WERI-Rb-1 (cell line): ENCODE results near the gene MAP3K12.

Source experiments
- DNase-seq: peaks from one replicate; pipeline ENCODE4 v3.0.0-alpha.2; 2020
- H3K27ac ChIP-seq: fragments of 250-450 bp; sonication (Bioruptor Pico); 2 replicates; pipeline ENCODE4 v1.5.1; 2020; ENCODE audit warnings: mild to moderate bottlenecking, moderate library complexity
- H3K27me3 ChIP-seq: fragments of 250-450 bp; sonication (Bioruptor Pico); 2 replicates; pipeline ENCODE4 v1.5.1; 2021; ENCODE audit warnings: mild to moderate bottlenecking, low read depth, moderate library complexity; ENCODE audit not compliant: insufficient read depth, severe bottlenecking
- H3K36me3 ChIP-seq: fragments of 250-450 bp; sonication (Bioruptor Pico); 2 replicates; pipeline ENCODE4 v1.5.1; 2020; ENCODE audit warnings: mild to moderate bottlenecking, moderate library complexity
- H3K4me3 ChIP-seq: 2 replicates; pipeline ENCODE4 v1.5.1; 2011; ENCODE audit warnings: low read depth, mild to moderate bottlenecking, control low read depth, low read length
- H3K9me3 ChIP-seq: fragments of 250-450 bp; sonication (Bioruptor Pico); 2 replicates; pipeline ENCODE4 v1.5.1; 2021; ENCODE audit warnings: mild to moderate bottlenecking, moderate library complexity; ENCODE audit not compliant: severe bottlenecking
- TF ChIP-seq, protein P1 (sequence below): IDR thresholded peaks from 2 replicates; pipeline ENCODE4 v1.5.1; 2011; ENCODE audit warnings: low read depth, mild to moderate bottlenecking, control low read depth, inconsistent platforms, low read length

Gene MAP3K12

DNA sequence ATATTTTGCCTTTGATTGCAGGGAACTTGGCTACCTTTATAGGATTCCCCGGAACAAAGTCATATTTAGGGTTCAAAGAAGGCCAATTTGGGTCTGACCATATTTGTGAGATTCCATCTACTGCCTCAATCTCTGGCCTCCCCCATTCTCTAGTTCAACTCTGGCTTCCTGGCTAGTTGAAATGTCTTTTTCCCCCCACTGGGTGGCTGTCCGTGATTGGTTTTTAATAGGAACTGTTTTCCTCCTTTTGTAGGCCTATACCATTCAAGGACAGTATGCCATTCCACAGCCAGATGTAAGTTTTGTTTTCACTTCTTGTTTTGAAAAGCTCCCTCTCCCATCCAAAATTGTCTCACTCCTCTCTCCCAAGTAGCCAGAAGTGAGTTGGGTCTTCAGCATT, 33.6 kb downstream of the MAP3K12 start:
- H3K4me3 ChIP-seq = no peak overlapping the region
- H3K27me3 ChIP-seq = no peaks in the 10 kb centered on the region
- H3K36me3 ChIP-seq = peaks cover 98% of the 10 kb centered on the region
- DNase-seq = no peak
- H3K27ac ChIP-seq = no peak overlapping the region
- TF ChIP-seq, protein P1, sequence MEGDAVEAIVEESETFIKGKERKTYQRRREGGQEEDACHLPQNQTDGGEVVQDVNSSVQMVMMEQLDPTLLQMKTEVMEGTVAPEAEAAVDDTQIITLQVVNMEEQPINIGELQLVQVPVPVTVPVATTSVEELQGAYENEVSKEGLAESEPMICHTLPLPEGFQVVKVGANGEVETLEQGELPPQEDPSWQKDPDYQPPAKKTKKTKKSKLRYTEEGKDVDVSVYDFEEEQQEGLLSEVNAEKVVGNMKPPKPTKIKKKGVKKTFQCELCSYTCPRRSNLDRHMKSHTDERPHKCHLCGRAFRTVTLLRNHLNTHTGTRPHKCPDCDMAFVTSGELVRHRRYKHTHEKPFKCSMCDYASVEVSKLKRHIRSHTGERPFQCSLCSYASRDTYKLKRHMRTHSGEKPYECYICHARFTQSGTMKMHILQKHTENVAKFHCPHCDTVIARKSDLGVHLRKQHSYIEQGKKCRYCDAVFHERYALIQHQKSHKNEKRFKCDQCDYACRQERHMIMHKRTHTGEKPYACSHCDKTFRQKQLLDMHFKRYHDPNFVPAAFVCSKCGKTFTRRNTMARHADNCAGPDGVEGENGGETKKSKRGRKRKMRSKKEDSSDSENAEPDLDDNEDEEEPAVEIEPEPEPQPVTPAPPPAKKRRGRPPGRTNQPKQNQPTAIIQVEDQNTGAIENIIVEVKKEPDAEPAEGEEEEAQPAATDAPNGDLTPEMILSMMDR = no peak
- H3K9me3 ChIP-seq = no peaks in the 10 kb centered on the region

DNA sequence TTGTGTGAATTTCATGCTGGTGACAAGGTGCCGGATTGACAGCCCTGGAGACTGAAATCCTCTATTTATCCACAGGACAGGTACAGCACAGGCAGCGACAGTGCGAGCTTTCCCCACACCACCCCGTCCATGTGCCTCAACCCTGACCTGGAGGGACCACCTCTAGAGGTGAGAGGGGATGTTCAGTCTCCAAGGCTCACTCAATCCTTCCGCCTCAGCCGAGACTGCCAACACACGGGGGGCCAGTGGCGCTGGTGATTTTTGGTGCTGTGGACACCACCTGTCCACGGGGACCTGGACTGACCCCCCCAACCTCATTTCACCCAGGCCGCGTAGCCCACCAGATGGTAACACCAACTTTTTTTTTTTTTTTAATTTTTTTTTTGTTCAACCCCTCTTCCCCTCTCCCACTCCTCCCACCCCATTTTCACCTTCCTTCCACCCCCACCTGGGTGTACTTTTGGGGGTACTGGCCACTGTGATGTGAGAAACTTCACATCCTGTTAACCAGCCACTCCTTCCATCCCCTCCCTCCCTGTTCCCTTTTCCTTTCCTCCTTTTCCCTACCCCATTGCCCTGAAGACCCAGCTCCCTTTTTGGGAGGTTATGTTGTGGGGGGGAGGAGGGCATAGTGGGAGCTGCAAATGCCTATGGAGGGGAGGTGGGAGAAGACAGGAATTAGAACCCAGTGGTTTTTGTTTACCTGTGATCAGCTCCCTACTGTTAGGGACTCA, 34.4 kb downstream of the MAP3K12 start:
- no peak overlapping the region for H3K27ac ChIP-seq
- DNase-seq = no peak
- H3K9me3 ChIP-seq = no peaks in the 10 kb centered on the region
- peaks cover 99% of the 10 kb centered on the region for H3K36me3 ChIP-seq
- H3K4me3 ChIP-seq = no peak overlapping the region
- TF ChIP-seq, protein P1 = no peak
- H3K27me3 ChIP-seq = no peaks in the 10 kb centered on the region

DNA sequence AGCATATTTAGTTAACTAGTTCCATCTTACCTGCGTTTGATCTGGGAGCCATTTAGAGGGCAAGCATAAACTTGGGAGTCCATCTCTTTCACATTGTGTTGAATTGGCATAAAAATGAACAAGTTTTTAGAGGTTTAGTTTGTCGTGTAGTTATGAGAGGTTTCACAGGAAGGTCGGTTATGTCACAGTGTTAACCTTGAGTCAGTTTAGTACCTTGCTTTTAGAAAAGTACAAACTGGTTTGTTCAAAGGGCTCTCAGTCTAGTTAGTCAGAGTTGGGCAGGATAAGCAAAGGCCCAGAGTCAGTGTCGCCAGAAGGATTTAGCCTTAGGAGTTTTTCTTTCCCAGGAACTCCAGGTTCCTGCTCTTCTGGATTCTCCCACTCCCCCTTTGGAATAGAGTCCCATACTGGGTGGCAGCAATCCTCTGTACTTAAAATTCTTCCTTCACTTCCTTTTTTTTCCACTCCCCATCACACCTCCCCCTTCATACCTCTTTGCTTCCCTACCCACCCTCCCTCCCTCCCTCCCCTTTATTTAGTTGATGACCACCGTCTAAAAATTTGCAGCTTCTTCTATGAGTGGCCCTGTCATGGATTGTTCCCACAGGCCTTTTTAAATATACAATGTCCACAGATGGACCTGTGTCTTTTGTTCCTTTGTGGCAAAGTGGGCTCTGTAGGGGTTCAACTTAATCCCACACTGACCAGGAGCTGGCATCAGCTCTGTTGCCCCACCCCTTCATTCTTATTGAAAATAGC, 35.3 kb downstream of the MAP3K12 start:
- Histone ChIP-seq H3K4me3 (no peak overlapping the region), H3K27me3 (no peaks in the 10 kb centered on the region), H3K27ac (no peak overlapping the region), H3K9me3 (no peaks in the 10 kb centered on the region), H3K36me3 (peaks cover 99% of the 10 kb centered on the region)
- TF ChIP-seq, protein P1 = no peak
- no peak for DNase-seq

DNA sequence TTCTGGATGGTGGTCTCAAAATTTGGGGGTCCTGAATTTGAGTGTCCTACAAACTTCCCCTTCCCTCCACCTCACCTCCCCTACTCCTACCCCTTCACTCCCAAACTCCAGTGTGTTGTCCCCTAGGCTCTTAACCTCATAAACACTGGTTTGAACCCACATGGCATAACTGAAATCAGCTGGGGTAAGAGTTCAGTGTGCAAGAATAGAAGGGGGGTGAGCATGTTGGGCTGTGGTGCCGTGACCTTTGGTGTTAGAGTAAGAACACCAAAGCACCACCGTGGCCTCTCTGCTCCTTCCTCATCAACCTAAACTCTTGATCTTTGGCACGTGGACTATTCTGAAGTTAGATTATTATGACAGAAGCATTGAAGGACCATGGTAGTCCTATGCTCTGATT, 36.3 kb downstream of the MAP3K12 start:
- TF ChIP-seq, protein P1 = no peak

DNA sequence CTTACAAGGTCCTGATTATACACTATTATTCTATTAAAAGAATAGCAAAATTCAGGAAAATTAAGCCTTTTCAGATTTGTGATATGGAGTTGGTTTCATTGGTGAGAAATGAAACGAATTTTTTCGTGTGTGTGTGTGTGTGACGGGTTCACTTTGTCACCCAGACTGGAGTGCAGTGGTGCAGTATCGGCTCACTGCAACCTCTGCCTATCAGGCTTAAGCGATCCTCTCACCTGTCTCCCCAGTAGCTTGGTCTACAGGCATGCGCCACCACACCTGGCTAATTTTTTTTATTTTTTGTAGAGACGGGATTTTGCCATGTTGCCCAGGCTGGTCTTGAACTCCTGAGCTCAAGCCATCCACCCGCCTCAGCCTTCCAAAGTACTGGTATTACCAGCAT, 37.7 kb downstream of the MAP3K12 start:
- no peaks in the 10 kb centered on the region for H3K9me3 ChIP-seq
- no peak for DNase-seq
- H3K36me3 ChIP-seq = peaks cover 99% of the 10 kb centered on the region
- TF ChIP-seq, protein P1 = no peak
- no peaks in the 10 kb centered on the region for H3K27me3 ChIP-seq
- no peak overlapping the region for H3K27ac ChIP-seq
- no peak overlapping the region for H3K4me3 ChIP-seq

More for the DNA sequence above, 36.3 kb downstream of the MAP3K12 start:
- Histone ChIP-seq H3K27me3 (no peaks in the 10 kb centered on the region), H3K36me3 (peaks cover 99% of the 10 kb centered on the region), H3K4me3 (no peak overlapping the region), H3K9me3 (no peaks in the 10 kb centered on the region), H3K27ac (no peak overlapping the region)
- no peak for DNase-seq
